ENCODE results near the gene ASIP. TPM values are rescaled to one million over a fixed set of nuclear protein-coding genes. Genes with fewer than 3 reads are reported as not detected.
"Not testable (repeated sequence)": the region's sequence is repeated elsewhere in the genome, so short reads cannot be mapped to it uniquely, and the experiment has no call there.

The ASIP gene
- total RNA-seq, 1 donor from 2014 or later, result not detected

GRCh38 chr20:34293119-34293518, 51.9 kb downstream of the ASIP start:
- intact Hi-C loops (cut with DNase I), result no loop called here
- Histone ChIP-seq H3K36me3 (peaks cover 50% of the 10 kb centered on the region), H3K4me3 (no peak overlapping the region), H3K4me1 (no peaks in the 10 kb centered on the region), H3K9me3 (no peaks in the 10 kb centered on the region), H3K27ac (no peak overlapping the region), H3K27me3 (no peaks in the 10 kb centered on the region)
- ATAC-seq (no peak), DNase-seq (no peak)
- TF ChIP-seq, protein P1, sequence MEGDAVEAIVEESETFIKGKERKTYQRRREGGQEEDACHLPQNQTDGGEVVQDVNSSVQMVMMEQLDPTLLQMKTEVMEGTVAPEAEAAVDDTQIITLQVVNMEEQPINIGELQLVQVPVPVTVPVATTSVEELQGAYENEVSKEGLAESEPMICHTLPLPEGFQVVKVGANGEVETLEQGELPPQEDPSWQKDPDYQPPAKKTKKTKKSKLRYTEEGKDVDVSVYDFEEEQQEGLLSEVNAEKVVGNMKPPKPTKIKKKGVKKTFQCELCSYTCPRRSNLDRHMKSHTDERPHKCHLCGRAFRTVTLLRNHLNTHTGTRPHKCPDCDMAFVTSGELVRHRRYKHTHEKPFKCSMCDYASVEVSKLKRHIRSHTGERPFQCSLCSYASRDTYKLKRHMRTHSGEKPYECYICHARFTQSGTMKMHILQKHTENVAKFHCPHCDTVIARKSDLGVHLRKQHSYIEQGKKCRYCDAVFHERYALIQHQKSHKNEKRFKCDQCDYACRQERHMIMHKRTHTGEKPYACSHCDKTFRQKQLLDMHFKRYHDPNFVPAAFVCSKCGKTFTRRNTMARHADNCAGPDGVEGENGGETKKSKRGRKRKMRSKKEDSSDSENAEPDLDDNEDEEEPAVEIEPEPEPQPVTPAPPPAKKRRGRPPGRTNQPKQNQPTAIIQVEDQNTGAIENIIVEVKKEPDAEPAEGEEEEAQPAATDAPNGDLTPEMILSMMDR (IDR thresholded peaks at IDR 0.05), result no peak

- DNase-seq (no peak), ATAC-seq (peak; percentile 42)
- no peak overlapping the region for H3K4me3 ChIP-seq
- H3K4me1 ChIP-seq, result no peaks in the 10 kb centered on the region
- intact Hi-C loops (cut with DNase I), result no loop called here
- TF ChIP-seq, protein P1 (IDR thresholded peaks at IDR 0.05), result no peak
- no peaks in the 10 kb centered on the region for H3K9me3 ChIP-seq
- H3K27ac ChIP-seq, result no peak overlapping the region
- no peaks in the 10 kb centered on the region for H3K27me3 ChIP-seq
- peaks cover 47% of the 10 kb centered on the region for H3K36me3 ChIP-seq
Observed at GRCh38 chr20:34293589-34293988, 52.4 kb downstream of the ASIP start.

- no peaks in the 10 kb centered on the region for H3K9me3 ChIP-seq
- no peaks in the 10 kb centered on the region for H3K27me3 ChIP-seq
- DNase-seq (no peak), ATAC-seq (no peak)
- TF ChIP-seq, protein P1 (IDR thresholded peaks at IDR 0.05), result no peak
- no peak overlapping the region for H3K4me3 ChIP-seq
- no peaks in the 10 kb centered on the region for H3K4me1 ChIP-seq
- H3K36me3 ChIP-seq, result peaks cover 47% of the 10 kb centered on the region
- intact Hi-C loops (cut with DNase I), result no loop called here
- H3K27ac ChIP-seq, result no peak overlapping the region
Observed at GRCh38 chr20:34294563-34294962, 53.3 kb downstream of the ASIP start.

DNA sequence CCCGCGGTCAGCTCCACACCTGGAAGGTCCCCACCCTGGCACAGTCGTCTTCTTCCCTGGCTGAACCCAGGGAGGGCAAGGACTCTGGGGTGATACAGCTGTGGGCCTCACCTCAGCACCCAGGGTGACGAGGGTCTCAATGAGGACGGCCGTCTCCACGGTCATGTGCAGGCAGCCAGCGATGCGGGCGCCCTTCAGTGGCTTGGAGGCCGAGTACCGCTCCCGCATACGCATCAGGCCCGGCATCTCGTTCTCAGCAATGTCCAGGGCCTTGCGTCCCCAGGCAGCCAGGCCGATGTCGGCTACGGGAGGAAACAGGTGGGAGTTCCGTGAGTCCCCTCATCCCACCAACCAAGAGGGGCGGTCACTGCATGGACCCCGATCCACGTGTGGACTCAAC, 54.1 kb downstream of the ASIP start:
- DNase-seq, result no peak
- Histone ChIP-seq H3K36me3 (peaks cover 42% of the 10 kb centered on the region), H3K4me1 (no peaks in the 10 kb centered on the region), H3K9me3 (no peaks in the 10 kb centered on the region), H3K4me3 (no peak overlapping the region), H3K27ac (no peak overlapping the region), H3K27me3 (no peaks in the 10 kb centered on the region)
- no peak for ATAC-seq
- TF ChIP-seq, protein P1 (IDR thresholded peaks at IDR 0.05), result no peak
- intact Hi-C loops (cut with DNase I), result no loop called here

DNA sequence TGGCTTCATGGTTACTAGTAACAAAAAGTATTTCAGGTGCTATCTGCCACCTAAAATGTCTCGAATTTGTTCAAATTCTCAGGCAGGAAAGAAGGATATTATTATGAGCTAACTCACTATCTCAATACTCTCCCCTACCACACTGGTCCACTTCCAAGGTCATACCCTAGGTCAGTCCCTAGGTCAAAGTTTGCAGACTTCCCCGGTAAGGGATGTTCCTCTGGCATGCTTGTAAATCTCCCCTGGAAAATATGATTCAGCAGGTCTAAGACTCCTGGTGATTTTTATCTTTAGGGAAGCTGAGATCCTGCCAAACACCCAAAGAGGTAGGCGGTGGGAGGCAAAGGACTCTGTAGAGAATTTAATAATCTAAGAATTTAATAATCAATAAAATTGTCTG, 55.2 kb downstream of the ASIP start:
- H3K4me3 ChIP-seq, result no peak overlapping the region
- H3K9me3 ChIP-seq, result no peaks in the 10 kb centered on the region
- no peak for ATAC-seq
- H3K4me1 ChIP-seq, result peaks cover 6% of the 10 kb centered on the region
- no peak overlapping the region for H3K27ac ChIP-seq
- no peak for DNase-seq
- intact Hi-C loops (cut with DNase I), result no loop called here
- H3K27me3 ChIP-seq, result no peaks in the 10 kb centered on the region
- peaks cover 30% of the 10 kb centered on the region for H3K36me3 ChIP-seq
- TF ChIP-seq, protein P1 (IDR thresholded peaks at IDR 0.05), result no peak

DNA sequence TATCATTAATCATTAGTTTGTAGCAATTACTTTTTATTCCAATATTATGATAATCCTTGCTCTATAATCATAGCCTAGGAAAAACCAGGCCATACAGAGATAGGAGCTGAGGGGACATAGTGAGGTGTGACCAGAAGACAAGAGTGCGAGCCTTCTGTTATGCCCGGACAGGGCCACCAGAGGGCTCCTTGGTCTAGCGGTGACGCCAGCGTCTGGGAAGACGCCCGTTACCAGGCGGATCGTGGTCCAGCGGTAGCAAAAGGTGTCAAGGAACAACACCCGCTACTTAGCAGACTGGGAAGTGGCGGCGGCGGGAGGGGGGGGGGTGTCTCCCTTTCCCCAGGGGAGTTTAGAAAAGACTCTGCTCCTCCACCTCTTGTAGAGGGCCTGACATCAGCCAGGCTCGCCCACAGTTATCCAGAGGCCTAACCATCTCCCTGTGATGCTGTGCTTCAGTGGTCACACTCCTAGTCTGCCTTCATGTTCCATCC, 57.1 kb downstream of the ASIP start:
- TF ChIP-seq, protein P1 (IDR thresholded peaks at IDR 0.05), result peak; percentile 33
- Histone ChIP-seq H3K36me3 (peaks cover 18% of the 10 kb centered on the region), H3K4me1 (peaks cover 16% of the 10 kb centered on the region)
- ATAC-seq; H3K4me3 ChIP-seq; H3K9me3 ChIP-seq; H3K27ac ChIP-seq; DNase-seq; H3K27me3 ChIP-seq; intact Hi-C loops (cut with DNase I): not testable (repeated sequence)
